C4-2B (cell line): ENCODE data around the gene DNER.
"Not testable (repeated sequence)": the region's sequence is repeated elsewhere in the genome, so short reads cannot be mapped to it uniquely, and the experiment has no call there.

Experiments
- H3K27ac ChIP-seq: fragments of 450-650 bp; 2 replicates; pipeline ENCODE4 v1.5.1; 2017
- ZFX ChIP-seq: fragments of 450-650 bp; IDR thresholded peaks from 2 replicates; pipeline ENCODE4 v1.6.1; 2017
- TF ChIP-seq, protein P1 (sequence below): fragments of 450-650 bp; conservative IDR thresholded peaks from 2 replicates; pipeline ENCODE4 v1.5.1; 2017; ENCODE audit warnings: mild to moderate bottlenecking

The DNER gene

DNA sequence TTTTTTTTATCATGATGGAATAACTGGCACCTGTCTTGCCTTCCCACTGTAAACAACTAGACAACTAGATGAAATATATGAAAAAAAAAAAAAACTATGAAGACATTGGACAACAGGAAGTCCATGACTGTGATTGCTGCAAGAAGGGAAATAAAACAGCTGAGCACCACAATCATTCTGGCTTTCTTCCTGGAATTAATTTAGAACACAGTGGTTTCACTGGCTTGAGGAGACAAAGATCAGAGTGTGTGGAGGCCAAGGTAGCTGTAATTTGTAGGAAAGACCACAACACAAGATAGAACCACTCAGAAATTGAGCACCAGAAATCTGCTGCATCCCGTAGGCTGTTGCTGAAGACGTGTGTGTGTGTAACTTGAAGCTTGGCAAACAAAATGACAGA, 322.2 kb downstream of the DNER start:
- no peak overlapping the region for H3K27ac ChIP-seq
- no peak for TF ChIP-seq ZFX
- TF ChIP-seq, protein P1, sequence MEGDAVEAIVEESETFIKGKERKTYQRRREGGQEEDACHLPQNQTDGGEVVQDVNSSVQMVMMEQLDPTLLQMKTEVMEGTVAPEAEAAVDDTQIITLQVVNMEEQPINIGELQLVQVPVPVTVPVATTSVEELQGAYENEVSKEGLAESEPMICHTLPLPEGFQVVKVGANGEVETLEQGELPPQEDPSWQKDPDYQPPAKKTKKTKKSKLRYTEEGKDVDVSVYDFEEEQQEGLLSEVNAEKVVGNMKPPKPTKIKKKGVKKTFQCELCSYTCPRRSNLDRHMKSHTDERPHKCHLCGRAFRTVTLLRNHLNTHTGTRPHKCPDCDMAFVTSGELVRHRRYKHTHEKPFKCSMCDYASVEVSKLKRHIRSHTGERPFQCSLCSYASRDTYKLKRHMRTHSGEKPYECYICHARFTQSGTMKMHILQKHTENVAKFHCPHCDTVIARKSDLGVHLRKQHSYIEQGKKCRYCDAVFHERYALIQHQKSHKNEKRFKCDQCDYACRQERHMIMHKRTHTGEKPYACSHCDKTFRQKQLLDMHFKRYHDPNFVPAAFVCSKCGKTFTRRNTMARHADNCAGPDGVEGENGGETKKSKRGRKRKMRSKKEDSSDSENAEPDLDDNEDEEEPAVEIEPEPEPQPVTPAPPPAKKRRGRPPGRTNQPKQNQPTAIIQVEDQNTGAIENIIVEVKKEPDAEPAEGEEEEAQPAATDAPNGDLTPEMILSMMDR = no peak

GRCh38 chr2:229388731-229389130, 325.6 kb downstream of the DNER start:
- TF ChIP-seq, protein P1 = no peak
- no peak for TF ChIP-seq ZFX

GRCh38 chr2:229387866-229388265, 326.5 kb downstream of the DNER start:
- no peak for TF ChIP-seq ZFX
- TF ChIP-seq, protein P1 = no peak
- H3K27ac ChIP-seq = no peak overlapping the region

More at GRCh38 chr2:229388731-229389130, 325.6 kb downstream of the DNER start:
- H3K27ac ChIP-seq = no peak overlapping the region

DNA sequence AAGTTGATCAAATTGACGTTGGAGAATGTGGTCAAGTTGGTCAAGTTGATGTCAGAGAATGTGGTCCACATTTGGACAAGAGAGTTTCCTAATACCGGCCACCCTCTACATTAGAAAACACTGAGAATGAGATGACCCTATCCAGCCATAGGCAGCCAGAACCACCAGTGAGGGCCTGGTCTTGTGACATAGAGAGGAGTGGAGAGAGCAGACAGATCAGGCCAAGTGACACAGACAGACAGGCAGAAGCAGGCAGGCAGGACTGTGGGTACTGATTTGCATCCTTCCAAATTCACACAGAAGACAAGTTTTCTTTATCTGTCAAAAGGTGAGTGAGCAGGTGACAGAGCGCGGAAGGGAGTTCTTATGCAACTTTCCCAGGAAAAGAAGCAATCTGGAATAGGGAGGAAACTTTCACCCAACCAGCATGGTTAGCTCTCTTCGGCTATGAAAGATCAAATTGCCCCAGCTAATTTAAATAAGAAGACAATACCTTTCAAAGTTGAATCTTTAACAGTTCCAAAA, 334.2 kb downstream of the DNER start:
- TF ChIP-seq, protein P1 = no peak
- H3K27ac ChIP-seq = no peak overlapping the region

DNA sequence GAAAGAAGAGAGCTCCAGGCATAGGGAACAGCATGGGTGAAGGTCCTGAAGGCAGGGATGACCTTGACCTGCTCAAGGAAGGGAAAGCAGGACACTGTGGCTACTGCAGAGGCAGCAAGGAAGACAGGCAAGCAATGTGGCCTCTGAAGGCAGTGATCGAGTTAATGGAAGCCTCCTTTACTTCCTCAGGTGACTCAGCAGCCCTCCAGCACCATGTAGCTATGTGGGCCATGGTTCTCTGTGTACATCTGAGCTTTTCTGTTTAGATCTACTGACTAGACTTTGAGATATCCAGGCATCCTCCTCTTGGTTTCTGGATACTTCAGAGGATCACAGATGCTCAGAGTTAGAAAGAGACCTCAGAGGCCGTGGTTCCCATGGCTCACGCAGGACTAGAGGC, 336.0 kb downstream of the DNER start:
- no peak overlapping the region for H3K27ac ChIP-seq
- no peak for TF ChIP-seq ZFX

GRCh38 chr2:229376866-229377265, 337.5 kb downstream of the DNER start:
- TF ChIP-seq, protein P1 = no peak
- TF ChIP-seq ZFX = no peak
- H3K27ac ChIP-seq = no peak overlapping the region

DNA sequence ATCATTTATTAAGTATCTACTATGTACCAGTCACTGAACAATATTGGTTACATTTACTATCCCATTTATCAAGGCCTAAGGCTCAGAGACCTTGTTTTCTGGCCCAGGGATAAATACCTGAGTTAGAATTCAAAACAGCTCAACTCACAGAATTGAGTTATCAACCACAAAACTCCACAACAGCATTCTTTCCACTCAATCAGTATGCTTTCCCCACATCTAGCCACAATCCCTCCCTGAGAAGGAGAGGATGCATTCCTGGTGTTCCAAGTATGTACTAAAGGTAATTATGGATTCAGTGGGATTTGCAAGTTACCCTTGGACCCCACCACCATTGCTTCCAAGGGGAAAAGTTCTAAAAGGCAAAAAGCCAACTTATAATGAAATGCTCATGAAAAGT, 339.1 kb downstream of the DNER start:
- no peak overlapping the region for H3K27ac ChIP-seq
- no peak for TF ChIP-seq ZFX
- TF ChIP-seq, protein P1 = no peak

GRCh38 chr2:229373311-229373710, 341.0 kb downstream of the DNER start:
- H3K27ac ChIP-seq = not testable (repeated sequence)
